Naive thymus-derived CD4-positive, alpha-beta T cell (primary cell): ENCODE measurements around the gene COL21A1. TPM values are rescaled to one million over a fixed set of nuclear protein-coding genes. Genes with fewer than 3 reads are reported as not detected.

Source experiments
- ATAC-seq: fragments of 150-1000 bp; cut with Tn5 transposase; 2 replicates; pipeline ENCODE4 v1.10.0; 2021; ENCODE audit warnings: mild to moderate bottlenecking, moderate library complexity
- CTCF ChIA-PET: fragments of 350-600 bp; sonication (Branson Sonifier 250); formaldehyde crosslinking; loops from one replicate; lab custom pipeline; 2021; ENCODE audit warnings: antibody characterized with exemption; lab: Charles Lee
- POLR2A ChIA-PET: fragments of 350-600 bp; sonication (Branson Sonifier 250); formaldehyde crosslinking; loops from one replicate; lab custom pipeline; 2021; ENCODE audit warnings: antibody characterized with exemption, inconsistent platforms; lab: Charles Lee
- DNase-seq, 9 donors: peaks; one replicate each; pipeline versions ENCODE4 v3.0.0 to v3.0.0-alpha.2; 2020 to 2022; ENCODE audit warnings: mixed read lengths in 1 of 9
- H3K27ac ChIP-seq: one replicate; pipeline ENCODE4 v1.7.0; 2013; ENCODE audit warnings: mild to moderate bottlenecking, low read depth, low read length, moderate library complexity
- H3K27me3 ChIP-seq, 2 donors: one replicate each; pipeline ENCODE4 v1.7.0; 2013; ENCODE audit warnings: low read length in 2 of 2, mild to moderate bottlenecking in 2 of 2, moderate library complexity in 2 of 2; ENCODE audit not compliant: control insufficient read depth in 2 of 2, insufficient read depth in 2 of 2
- H3K36me3 ChIP-seq, 3 experiments: 1 replicate in 2 of 3; 2 replicates in 1 of 3; pipeline ENCODE4 v1.7.0; 2013; ENCODE audit warnings: low read length in 3 of 3, mild to moderate bottlenecking in 3 of 3, moderate library complexity in 1 of 3; ENCODE audit not compliant: insufficient read depth in 3 of 3, control insufficient read depth in 2 of 3
- H3K4me1 ChIP-seq, 2 donors: one replicate each; pipeline ENCODE4 v1.7.0; 2013; ENCODE audit warnings: low read length in 2 of 2, mild to moderate bottlenecking in 2 of 2, moderate library complexity in 1 of 2; ENCODE audit not compliant: control insufficient read depth in 2 of 2, insufficient read depth in 2 of 2
- H3K4me3 ChIP-seq: 2 replicates; pipeline ENCODE4 v1.7.0; 2013; ENCODE audit warnings: mild to moderate bottlenecking, low read length
- H3K9me3 ChIP-seq, 3 experiments: 1 replicate in 2 of 3; 2 replicates in 1 of 3; pipeline ENCODE4 v1.7.0; 2013; ENCODE audit warnings: low read length in 3 of 3; ENCODE audit not compliant: control insufficient read depth in 2 of 3
- H3K27ac Mint-ChIP-seq, 9 donors: one replicate each; pipeline ENCODE4 v1.8.0; 2020 to 2022; ENCODE audit warnings: mixed read lengths in 9 of 9, mild to moderate bottlenecking in 8 of 9, moderate library complexity in 5 of 9, inconsistent platforms in 2 of 9
- H3K27me3 Mint-ChIP-seq, 5 donors: one replicate each; pipeline ENCODE4 v1.8.0; 2021 to 2022; ENCODE audit warnings: mixed read lengths in 5 of 5, mild to moderate bottlenecking in 1 of 5
- H3K36me3 Mint-ChIP-seq, 5 donors: one replicate each; pipeline ENCODE4 v1.8.0; 2020 to 2022; ENCODE audit warnings: mixed read lengths in 5 of 5, mild to moderate bottlenecking in 3 of 5, inconsistent platforms in 1 of 5
- H3K4me1 Mint-ChIP-seq, 7 donors: one replicate each; pipeline ENCODE4 v1.8.0; 2020 to 2022; ENCODE audit warnings: mixed read lengths in 7 of 7, mild to moderate bottlenecking in 3 of 7, inconsistent platforms in 1 of 7
- H3K4me3 Mint-ChIP-seq, 10 donors: one replicate each; pipeline ENCODE4 v1.8.0; 2020 to 2022; ENCODE audit warnings: mild to moderate bottlenecking in 10 of 10, mixed read lengths in 10 of 10, moderate library complexity in 6 of 10, inconsistent platforms in 2 of 10
- H3K9me3 Mint-ChIP-seq, 11 donors: one replicate each; pipeline ENCODE4 v1.8.0; 2020 to 2022; ENCODE audit warnings: mixed read lengths in 11 of 11, mild to moderate bottlenecking in 4 of 11, inconsistent platforms in 1 of 11, moderate library complexity in 1 of 11
- intact Hi-C, 2 donors: fragments of 100-400 bp; cut with micrococcal nuclease; formaldehyde crosslinking; loops; one replicate each; pipeline ENCODE4 v1.15.1; 2023
- polyA plus RNA-seq, 2 donors: library from polyadenylated mRNA; unstranded; fragments of 300-500 nt; fragmentation: Illumina TruSeq; gene quantifications; one replicate each; pipeline ENCODE4 v1.2.3, GENCODE V29; 2021
- total RNA-seq, 6 experiments: library from RNA in 5 of 6; stranded (reverse) in 5 of 6; gene quantifications; 1 replicate in 5 of 6; 2 replicates in 1 of 6; pipeline ENCODE4 v1.2.3 and lab custom pipeline; 2021 to 2026

Gene COL21A1
- total and polyA plus RNA-seq, 7 experiments from 2014 or later, result not detected

- H3K27me3 ChIP-seq, result no peaks in the 10 kb centered on the region
- POLR2A ChIA-PET, result no interaction called here
- ATAC-seq (no peak), DNase-seq (no peak)
- no peaks in the 10 kb centered on the region for H3K36me3 ChIP-seq
- H3K27me3 Mint-ChIP-seq, result peaks cover 0 to 7% (median 0%) of the 10 kb centered on the region in 5 donors
- no peak overlapping the region for H3K27ac Mint-ChIP-seq
- no peaks in the 10 kb centered on the region for H3K4me1 ChIP-seq
- H3K27ac ChIP-seq, result no peak overlapping the region
- no peaks in the 10 kb centered on the region for H3K36me3 Mint-ChIP-seq
- no peaks in the 10 kb centered on the region for H3K9me3 ChIP-seq
- intact Hi-C loops, result no loop called here
- H3K4me3 Mint-ChIP-seq, result no peak overlapping the region
- H3K9me3 Mint-ChIP-seq, result peaks cover 0 to 7% (median 2%) of the 10 kb centered on the region in 11 donors
- peaks cover 0 to under 1% (median 0%) of the 10 kb centered on the region in 7 donors for H3K4me1 Mint-ChIP-seq
- CTCF ChIA-PET, result no interaction called here
- no peak overlapping the region for H3K4me3 ChIP-seq
These were observed 35.0 kb upstream of the COL21A1 start for GRCh38 chr6:56282391-56282790.

- H3K4me3 ChIP-seq, result no peak overlapping the region
- no peak for ATAC-seq
- no peaks in the 10 kb centered on the region for H3K4me1 ChIP-seq
- H3K27me3 Mint-ChIP-seq, result peaks cover 0 to 3% (median 0%) of the 10 kb centered on the region in 5 donors
- H3K27me3 ChIP-seq, result no peaks in the 10 kb centered on the region
- H3K27ac Mint-ChIP-seq, result no peak overlapping the region
- intact Hi-C loops, result no loop called here
- no peak overlapping the region for H3K4me3 Mint-ChIP-seq
- no peaks in the 10 kb centered on the region for H3K36me3 ChIP-seq
- no peaks in the 10 kb centered on the region for H3K9me3 ChIP-seq
- POLR2A ChIA-PET, result no interaction called here
- DNase-seq, result no peak
- no peaks in the 10 kb centered on the region for H3K36me3 Mint-ChIP-seq
- no peaks in the 10 kb centered on the region for H3K4me1 Mint-ChIP-seq
- CTCF ChIA-PET, result no interaction called here
- peaks cover 0 to 9% (median 2%) of the 10 kb centered on the region in 11 donors for H3K9me3 Mint-ChIP-seq
- H3K27ac ChIP-seq, result no peak overlapping the region
These were observed 32.7 kb upstream of the COL21A1 start for GRCh38 chr6:56280126-56280525.

GRCh38 chr6:56279331-56280080 lies 32.1 kb upstream of the COL21A1 start:
- Histone ChIP-seq H3K4me3 (no peak overlapping the region), H3K4me1 (no peaks in the 10 kb centered on the region), H3K36me3 (no peaks in the 10 kb centered on the region), H3K27me3 (no peaks in the 10 kb centered on the region), H3K9me3 (no peaks in the 10 kb centered on the region), H3K27ac (no peak overlapping the region)
- Mint-ChIP-seq H3K36me3 (no peaks in the 10 kb centered on the region), H3K9me3 (peaks cover 0 to 9% (median 2%) of the 10 kb centered on the region in 11 donors), H3K4me1 (no peaks in the 10 kb centered on the region), H3K4me3 (no peak overlapping the region), H3K27me3 (peaks cover 0 to 3% (median 0%) of the 10 kb centered on the region in 5 donors), H3K27ac (no peak overlapping the region)
- DNase-seq, result no peak
- ChIA-PET CTCF (no interaction called here), POLR2A (no interaction called here)
- ATAC-seq, result no peak
- intact Hi-C loops, result no loop called here

DNA sequence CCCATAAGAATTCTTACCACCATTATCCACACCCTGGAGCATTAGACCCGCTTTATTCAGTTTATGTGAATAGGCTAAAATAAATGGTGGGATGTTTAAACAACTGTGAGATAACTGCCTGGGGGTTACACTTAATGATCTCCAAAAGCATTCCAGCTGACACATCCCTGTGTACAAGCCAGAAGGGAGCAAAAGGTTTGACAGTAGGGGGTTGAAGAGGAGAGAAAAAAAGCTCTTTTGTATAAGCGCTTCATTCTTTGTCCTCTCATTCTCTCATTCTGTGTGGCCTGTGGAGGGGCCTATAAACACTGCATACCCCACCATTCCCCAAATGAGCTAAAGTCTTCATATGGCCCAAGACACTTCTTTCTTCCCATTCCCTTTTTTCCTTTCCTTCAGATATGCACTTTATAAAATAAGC lies 30.8 kb upstream of the COL21A1 start:
- POLR2A ChIA-PET, result no interaction called here
- Mint-ChIP-seq H3K9me3 (peaks cover 0 to 17% (median 5%) of the 10 kb centered on the region in 11 donors), H3K27ac (no peak overlapping the region), H3K4me1 (no peaks in the 10 kb centered on the region), H3K27me3 (peaks cover 0 to 3% (median 0%) of the 10 kb centered on the region in 5 donors), H3K4me3 (no peak overlapping the region), H3K36me3 (no peaks in the 10 kb centered on the region)
- no peak overlapping the region for H3K4me3 ChIP-seq
- H3K27ac ChIP-seq, result no peak overlapping the region
- intact Hi-C loops, result no loop called here
- CTCF ChIA-PET, result no interaction called here
- no peak for DNase-seq
- no peaks in the 10 kb centered on the region for H3K4me1 ChIP-seq
- ATAC-seq, result no peak
- H3K9me3 ChIP-seq, result no peaks in the 10 kb centered on the region
- H3K36me3 ChIP-seq, result no peaks in the 10 kb centered on the region
- no peaks in the 10 kb centered on the region for H3K27me3 ChIP-seq

- intact Hi-C loops, result no loop called here
- ATAC-seq, result no peak
- H3K4me3 ChIP-seq, result no peak overlapping the region
- ChIA-PET POLR2A (no interaction called here), CTCF (no interaction called here)
- no peaks in the 10 kb centered on the region for H3K36me3 ChIP-seq
- no peaks in the 10 kb centered on the region for H3K27me3 ChIP-seq
- H3K36me3 Mint-ChIP-seq, result peaks cover 0 to 4% (median 0%) of the 10 kb centered on the region in 5 donors
- no peak overlapping the region for H3K27ac ChIP-seq
- peaks cover 10 to 51% (median 20%) of the 10 kb centered on the region in 11 donors for H3K9me3 Mint-ChIP-seq
- H3K27me3 Mint-ChIP-seq, result no peaks in the 10 kb centered on the region
- no peaks in the 10 kb centered on the region for H3K4me1 Mint-ChIP-seq
- H3K4me1 ChIP-seq, result no peaks in the 10 kb centered on the region
- no peak overlapping the region for H3K4me3 Mint-ChIP-seq
- no peak for DNase-seq
- no peak overlapping the region for H3K27ac Mint-ChIP-seq
- peaks cover 0 to 6% (median 0%) of the 10 kb centered on the region in 3 experiments for H3K9me3 ChIP-seq
These were observed 23.5 kb upstream of the COL21A1 start for GRCh38 chr6:56270812-56271441.

GRCh38 chr6:56268266-56268665 lies 20.9 kb upstream of the COL21A1 start:
- CTCF ChIA-PET, result no interaction called here
- H3K36me3 ChIP-seq, result no peaks in the 10 kb centered on the region
- no peak overlapping the region for H3K27ac Mint-ChIP-seq
- peaks cover 0 to 6% (median 0%) of the 10 kb centered on the region in 3 experiments for H3K9me3 ChIP-seq
- no peaks in the 10 kb centered on the region for H3K27me3 ChIP-seq
- H3K4me1 ChIP-seq, result no peaks in the 10 kb centered on the region
- intact Hi-C loops, result no loop called here
- peaks cover 10 to 40% (median 19%) of the 10 kb centered on the region in 11 donors for H3K9me3 Mint-ChIP-seq
- POLR2A ChIA-PET, result no interaction called here
- H3K27me3 Mint-ChIP-seq, result peaks cover 0 to 6% (median 0%) of the 10 kb centered on the region in 5 donors
- no peak overlapping the region for H3K4me3 ChIP-seq
- ATAC-seq (no peak), DNase-seq (no peak)
- no peaks in the 10 kb centered on the region for H3K4me1 Mint-ChIP-seq
- H3K27ac ChIP-seq, result no peak overlapping the region
- no peak overlapping the region for H3K4me3 Mint-ChIP-seq
- peaks cover 0 to 10% (median 0%) of the 10 kb centered on the region in 5 donors for H3K36me3 Mint-ChIP-seq
